G401 (cell line): ENCODE results near the gene ROGDI. TPM values are rescaled to one million over a fixed set of nuclear protein-coding genes. Genes with fewer than 3 reads are reported as not detected.

ENCODE experiments used
- DNase-seq: peaks from one replicate; pipeline ENCODE4 v3.0.0-alpha.2; 2015; ENCODE audit warnings: low spot score
- in situ Hi-C: cut with HindIII; loops from 2 replicates; pipeline ENCODE4 v1.10.0; 2016; ENCODE audit warnings: low sequenced_read_pairs, mixed read lengths
- total RNA-seq: library from RNA; depleted of rRNA; stranded (reverse); fragments of >200 nt; shearing (Covaris generic); gene quantifications from 2 replicates; pipeline ENCODE4 v1.2.3, GENCODE V29; 2014

The ROGDI gene
- total RNA-seq, 1 experiment from 2014 or later: 25.9 TPM

DNA sequence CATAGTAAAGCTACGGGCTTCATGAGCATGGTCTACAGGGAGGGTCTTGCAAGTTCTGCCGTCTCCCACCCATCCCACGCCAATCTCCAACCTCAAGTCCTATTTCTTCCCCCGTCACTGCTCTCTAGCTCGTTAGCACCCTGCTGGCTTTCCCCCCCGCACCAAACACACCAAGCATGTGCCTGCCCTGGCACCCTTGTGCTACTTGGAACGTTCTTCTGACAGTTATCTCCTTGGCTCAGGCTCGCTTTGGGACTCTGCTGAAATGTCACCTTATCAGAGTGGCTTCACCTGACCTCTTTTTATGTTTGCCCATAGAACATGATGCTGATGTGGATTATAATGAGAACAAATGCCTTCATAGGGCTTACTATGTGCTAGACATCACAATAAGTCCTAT lies 22.8 kb upstream of the ROGDI start:
- in situ Hi-C loops: no loop called here
- no peak for DNase-seq

GRCh38 chr16:4820652-4821051 lies 18.2 kb upstream of the ROGDI start:
- in situ Hi-C loops: no loop called here
- DNase-seq: no peak

GRCh38 chr16:4814542-4815173 lies 12.2 kb upstream of the ROGDI start:
- in situ Hi-C loops: no loop called here

GRCh38 chr16:4814046-4814445 lies 11.6 kb upstream of the ROGDI start:
- in situ Hi-C loops: no loop called here

More at GRCh38 chr16:4814542-4815173, 12.2 kb upstream of the ROGDI start:
- no peak for DNase-seq

GRCh38 chr16:4813251-4814003 lies 11.0 kb upstream of the ROGDI start:
- in situ Hi-C loops: no loop called here
- DNase-seq: no peak

More at GRCh38 chr16:4814046-4814445, 11.6 kb upstream of the ROGDI start:
- no peak for DNase-seq

- DNase-seq: no peak
- in situ Hi-C loops: no loop called here
Measured at GRCh38 chr16:4811773-4812172, 9.3 kb upstream of the ROGDI start.

- in situ Hi-C loops: no loop called here
- no peak for DNase-seq
Measured at GRCh38 chr16:4811242-4811641, 8.8 kb upstream of the ROGDI start.

DNA sequence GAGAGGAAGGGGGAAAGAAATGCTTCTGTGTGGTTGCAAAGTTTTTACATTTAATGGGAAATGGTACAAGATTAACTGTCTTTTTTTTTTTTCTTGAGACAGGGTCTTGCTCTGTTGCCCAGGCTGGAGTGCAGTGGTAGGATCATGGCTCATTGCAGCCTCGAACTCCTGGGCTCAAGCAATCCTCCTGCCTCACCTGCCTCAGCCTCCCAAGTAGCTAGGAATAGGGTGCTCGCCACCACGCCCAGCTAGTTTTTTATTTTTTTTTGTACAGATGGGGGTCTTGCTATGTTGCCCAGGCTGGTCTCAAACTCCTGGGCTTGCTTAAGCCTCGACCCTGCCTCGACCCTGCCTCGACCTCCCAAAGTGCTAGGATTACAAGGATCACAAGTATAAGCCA lies 3.8 kb upstream of the ROGDI start:
- DNase-seq: no peak
- in situ Hi-C loops: no loop called here

- peak; percentile 16 for DNase-seq
- in situ Hi-C loops: no loop called here
Measured at GRCh38 chr16:4805231-4805630, 2.8 kb upstream of the ROGDI start.

- no peak for DNase-seq
Measured at GRCh38 chr16:4803898-4804762, 1.7 kb upstream of the ROGDI start.

GRCh38 chr16:4803401-4803844 lies 990 bp upstream of the ROGDI start:
- in situ Hi-C loops: no loop called here
- no peak for DNase-seq

More at GRCh38 chr16:4803898-4804762, 1.7 kb upstream of the ROGDI start:
- in situ Hi-C loops: no loop called here

GRCh38 chr16:4802659-4803287 lies 340 bp upstream of the ROGDI start:
- in situ Hi-C loops: no loop called here
- DNase-seq: peak; percentile 94

DNA sequence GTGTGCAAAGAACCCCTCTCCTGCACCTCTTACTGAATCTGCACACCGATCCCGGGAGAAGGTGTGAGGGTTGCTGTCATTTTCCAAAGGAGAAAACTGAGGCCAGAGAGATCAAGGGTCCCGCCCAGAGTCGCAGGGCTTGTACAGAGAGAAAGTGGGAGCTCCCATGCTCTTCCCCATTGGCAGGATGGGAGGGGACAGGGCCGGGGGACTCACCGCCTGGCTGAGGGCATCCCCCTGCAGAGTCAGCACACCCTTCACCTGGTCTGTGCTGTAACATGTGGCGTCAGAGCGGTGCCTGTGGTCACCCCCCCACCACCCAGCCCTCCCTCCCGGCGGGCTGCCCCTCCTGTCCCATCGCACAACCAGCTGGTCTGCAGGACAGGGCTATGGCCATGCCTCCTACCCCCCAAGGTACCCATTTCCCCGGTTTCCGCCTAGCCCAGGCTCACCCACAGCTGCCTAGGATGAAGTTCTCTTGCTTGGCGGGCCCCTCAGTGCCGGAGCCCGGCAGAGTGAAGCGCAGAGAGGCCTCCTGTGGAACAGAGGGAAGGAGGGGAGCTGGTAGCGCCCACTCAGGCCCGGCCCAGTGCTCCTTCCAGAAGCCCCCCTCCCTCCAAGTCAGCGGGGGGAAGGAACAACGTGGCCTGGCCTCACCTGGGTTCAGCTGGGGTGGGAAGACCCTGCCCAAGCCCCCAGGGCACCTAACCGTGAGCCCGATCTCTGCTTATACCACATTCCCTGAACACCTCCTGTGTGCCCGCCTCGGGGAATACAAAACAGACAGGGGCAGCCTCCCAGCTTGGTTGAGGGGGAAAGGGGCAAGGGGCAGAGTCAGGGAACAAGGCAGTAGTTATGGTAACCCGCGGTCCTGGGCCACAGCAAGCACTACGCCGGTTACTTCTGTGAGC lies 1.1 kb downstream of the ROGDI start:
- DNase-seq: no peak
- in situ Hi-C loops: no loop called here

GRCh38 chr16:4800290-4801041 lies 2.0 kb downstream of the ROGDI start:
- DNase-seq: peak; percentile 93
- in situ Hi-C loops: no loop called here

- DNase-seq: no peak
- in situ Hi-C loops: no loop called here
Measured at GRCh38 chr16:4799171-4799855, 3.1 kb downstream of the ROGDI start.

DNA sequence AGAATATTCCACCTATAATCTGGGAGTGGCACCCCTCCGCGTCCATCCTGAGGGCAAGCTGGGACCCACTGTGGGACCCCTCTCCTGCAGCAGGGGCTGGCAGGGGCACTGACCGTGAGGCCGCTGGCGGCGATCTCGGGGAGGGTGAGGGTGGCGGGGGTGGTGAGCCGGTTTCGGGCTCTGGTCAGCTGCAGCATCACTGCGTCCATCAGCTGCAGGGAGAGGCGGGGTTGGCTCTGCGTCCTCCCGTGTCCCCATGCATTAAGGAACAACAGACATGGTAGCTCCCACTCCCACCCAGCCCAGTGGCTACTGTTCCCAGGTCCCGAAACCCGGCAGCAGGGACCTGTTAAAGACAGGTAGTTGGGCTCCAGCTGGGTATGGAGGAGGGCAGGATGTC lies 4.0 kb downstream of the ROGDI start:
- in situ Hi-C loops: no loop called here
- DNase-seq: no peak

- DNase-seq: no peak
- in situ Hi-C loops: no loop called here
Measured at GRCh38 chr16:4797805-4798252, 4.6 kb downstream of the ROGDI start.
